Fibroblast of skin of right biceps (primary cell): ENCODE results near the gene SYP.
"Not testable (repeated sequence)": the region's sequence is repeated elsewhere in the genome, so short reads cannot be mapped to it uniquely, and the experiment has no call there.

Source experiments
- DNase-seq: peaks from one replicate; pipeline ENCODE4 v3.0.0-alpha.2; 2013

Gene SYP

GRCh38 chrX:49188468-49189076 is 11.4 kb downstream of the SYP start:
- DNase-seq, result no peak

DNA sequence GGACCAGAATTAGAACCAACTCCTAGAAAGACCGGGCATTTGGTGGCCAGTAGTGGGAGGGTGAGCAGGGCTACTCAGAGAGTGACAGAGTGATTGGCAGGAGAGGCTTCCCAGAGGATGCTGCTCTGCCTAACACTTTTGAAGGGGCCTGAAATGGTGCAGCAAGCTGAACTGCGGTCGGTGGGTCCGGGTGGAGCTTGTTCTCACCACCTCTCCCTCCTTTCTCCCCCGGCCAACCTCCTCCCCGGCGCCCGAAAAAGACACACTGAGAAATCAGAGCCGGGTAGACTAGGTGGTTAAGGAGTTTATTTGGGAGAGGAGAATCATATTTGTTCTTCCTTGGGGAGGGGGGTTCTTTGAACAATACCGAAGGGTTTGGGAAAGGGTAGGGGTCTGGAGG is 12.5 kb downstream of the SYP start:
- DNase-seq, result no peak

GRCh38 chrX:49187028-49187394 is 13.0 kb downstream of the SYP start:
- DNase-seq, result no peak

- peak; percentile 69 for DNase-seq
Measured at GRCh38 chrX:49186125-49187027, 13.6 kb downstream of the SYP start, which contains the start of gene PRICKLE3. PRICKLE3 (minus strand) TSS chrX:49186373; CDS start chrX:49186297, 76 bp downstream.

DNA sequence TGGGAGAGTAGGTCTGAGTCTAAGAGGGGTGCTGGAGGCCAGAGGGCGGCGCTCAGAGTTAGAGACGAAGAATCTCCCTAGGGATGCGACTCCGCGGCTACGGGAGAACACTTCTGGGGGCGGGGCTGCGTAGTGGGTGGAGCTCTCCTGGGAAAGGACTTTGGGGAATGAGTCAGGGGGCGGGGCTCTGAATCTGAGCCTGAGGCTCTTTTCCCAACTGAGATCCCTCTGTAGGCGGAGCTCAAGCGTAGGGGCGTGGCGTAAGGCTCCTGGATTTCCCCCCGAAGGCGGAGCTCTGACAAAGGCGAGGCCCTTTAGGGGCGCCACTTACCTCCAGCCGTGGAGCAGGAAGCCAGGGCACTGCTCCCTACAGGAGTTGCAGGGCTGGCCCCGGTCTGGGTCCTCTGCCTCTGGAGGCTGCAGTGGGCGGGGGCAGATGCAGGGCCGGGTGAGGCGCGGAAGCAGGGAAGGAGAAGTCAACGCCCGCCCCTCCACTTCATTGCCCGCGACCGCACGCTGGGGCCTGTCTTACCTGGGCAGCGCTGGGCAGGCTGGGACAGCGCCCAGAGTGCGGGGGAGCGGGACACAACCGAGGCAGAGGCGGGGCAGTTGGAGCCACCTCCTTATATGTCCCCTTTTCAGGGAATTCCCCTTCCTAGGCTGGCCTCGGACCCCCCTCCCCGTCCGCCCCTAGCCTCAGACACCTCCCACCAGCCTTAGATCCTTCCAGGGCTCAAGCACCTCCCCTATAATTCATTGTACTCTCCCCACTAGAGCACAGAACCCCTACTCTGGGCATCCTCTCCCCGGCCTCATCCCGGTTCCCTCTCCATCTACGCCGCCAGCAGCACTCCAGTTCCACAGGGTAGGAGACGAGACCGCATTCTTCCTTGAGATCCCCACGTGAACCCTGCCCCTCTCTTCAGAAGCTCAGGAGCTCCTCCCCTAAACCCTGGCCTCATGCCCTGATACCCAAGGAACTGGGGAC is 15.4 kb downstream of the SYP start:
- DNase-seq, result peak; percentile 91

GRCh38 chrX:49183701-49184281 is 16.2 kb downstream of the SYP start:
- no peak for DNase-seq

- no peak for DNase-seq
Measured at GRCh38 chrX:49179358-49179757, 20.6 kb downstream of the SYP start.

DNA sequence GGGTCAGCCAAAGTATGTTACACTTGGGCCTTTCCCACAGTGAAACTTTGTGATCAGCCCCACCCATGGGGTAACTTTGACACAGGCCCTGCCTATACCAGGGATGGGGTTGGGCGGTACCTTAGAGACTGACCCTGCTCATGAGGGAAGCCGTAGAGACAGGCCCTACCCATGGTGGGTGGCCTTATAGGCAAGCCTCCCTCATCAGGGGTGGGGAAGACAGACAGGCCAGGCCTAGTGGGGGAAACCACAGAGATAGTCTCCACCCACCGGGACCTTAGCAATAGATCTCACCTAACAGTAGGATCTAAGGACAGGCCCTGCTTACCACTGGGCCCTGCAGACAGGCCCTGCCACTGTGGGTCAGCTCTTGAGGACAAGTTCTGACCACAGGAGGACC is 21.5 kb downstream of the SYP start:
- no peak for DNase-seq

- DNase-seq, result no peak
Measured at GRCh38 chrX:49177873-49178480, 22.0 kb downstream of the SYP start.

GRCh38 chrX:49177338-49177833 is 22.6 kb downstream of the SYP start:
- no peak for DNase-seq

- no peak for DNase-seq
Measured at GRCh38 chrX:49176421-49177326, 23.3 kb downstream of the SYP start.

DNA sequence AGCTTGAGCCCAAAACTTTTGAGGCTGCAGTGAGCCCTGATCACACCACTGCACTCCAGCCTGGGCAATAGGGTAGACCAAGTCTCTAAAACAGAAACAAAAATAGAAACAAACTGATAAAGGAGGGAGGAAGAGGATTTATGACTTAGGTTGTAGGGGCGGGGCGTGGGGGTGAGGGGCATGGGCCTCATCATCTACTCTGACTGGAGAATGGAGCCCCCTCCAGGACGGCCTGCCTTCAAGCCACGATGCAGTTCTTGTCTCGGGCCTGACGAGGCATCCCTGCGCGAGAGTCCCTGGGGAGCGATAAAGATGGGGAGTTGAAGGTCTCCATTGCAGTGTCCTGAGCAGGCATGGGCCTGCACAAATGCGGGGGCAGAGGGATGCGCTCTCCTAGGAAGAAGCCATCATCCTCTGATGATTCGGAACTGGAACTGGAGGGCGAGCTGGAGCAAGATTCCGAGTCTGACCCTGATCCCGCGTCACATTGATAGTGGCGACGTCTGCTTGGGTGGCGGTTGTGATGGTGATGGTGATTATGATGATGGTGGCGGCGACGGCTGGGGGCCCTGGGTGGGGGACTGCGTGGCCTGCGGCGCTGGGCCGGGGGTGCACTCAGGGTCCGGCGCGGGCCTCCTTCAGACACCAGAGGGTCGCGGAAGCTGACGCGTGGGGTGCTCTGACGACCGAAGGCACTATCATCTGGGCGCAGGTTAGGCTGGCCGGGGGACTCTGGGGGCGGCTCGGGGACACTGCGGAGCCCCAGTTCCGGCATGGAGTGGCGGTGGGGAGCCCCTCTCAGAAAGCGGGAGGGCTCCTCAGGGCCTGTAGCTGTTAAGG is 24.3 kb downstream of the SYP start:
- no peak for DNase-seq

- no peak for DNase-seq
Measured at GRCh38 chrX:49174723-49175122, 25.3 kb downstream of the SYP start.

DNA sequence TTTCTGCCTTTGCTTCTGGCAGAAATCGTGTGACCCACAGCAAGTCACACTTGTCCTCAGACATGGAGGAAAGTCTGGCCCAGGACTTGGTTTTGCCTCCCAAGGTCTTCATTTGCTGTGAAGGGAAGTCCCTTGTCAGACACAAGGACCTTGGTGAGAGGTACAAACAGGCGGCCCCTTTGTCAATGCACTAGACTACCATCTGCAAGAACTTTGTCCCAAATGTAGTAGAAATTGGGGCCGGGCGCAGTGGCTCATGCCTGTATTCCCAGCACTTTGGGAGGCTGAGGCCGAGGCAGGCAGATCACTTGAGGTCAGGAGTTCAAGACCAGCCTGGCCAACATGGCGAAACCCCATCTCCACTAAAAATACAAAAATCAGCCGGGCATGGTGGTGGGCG is 26.4 kb downstream of the SYP start:
- not testable (repeated sequence) for DNase-seq

- peak; percentile 44 for DNase-seq
Measured at GRCh38 chrX:49172280-49172780, 27.7 kb downstream of the SYP start.

GRCh38 chrX:49171752-49172279 is 28.2 kb downstream of the SYP start, which contains the start of gene PLP2:
PLP2 (plus strand) TSS chrX:49171898; CDS start chrX:49172001, 103 bp downstream.
- DNase-seq, result peak; percentile 54

GRCh38 chrX:49167740-49168108 is 32.3 kb downstream of the SYP start:
- DNase-seq, result no peak

DNA sequence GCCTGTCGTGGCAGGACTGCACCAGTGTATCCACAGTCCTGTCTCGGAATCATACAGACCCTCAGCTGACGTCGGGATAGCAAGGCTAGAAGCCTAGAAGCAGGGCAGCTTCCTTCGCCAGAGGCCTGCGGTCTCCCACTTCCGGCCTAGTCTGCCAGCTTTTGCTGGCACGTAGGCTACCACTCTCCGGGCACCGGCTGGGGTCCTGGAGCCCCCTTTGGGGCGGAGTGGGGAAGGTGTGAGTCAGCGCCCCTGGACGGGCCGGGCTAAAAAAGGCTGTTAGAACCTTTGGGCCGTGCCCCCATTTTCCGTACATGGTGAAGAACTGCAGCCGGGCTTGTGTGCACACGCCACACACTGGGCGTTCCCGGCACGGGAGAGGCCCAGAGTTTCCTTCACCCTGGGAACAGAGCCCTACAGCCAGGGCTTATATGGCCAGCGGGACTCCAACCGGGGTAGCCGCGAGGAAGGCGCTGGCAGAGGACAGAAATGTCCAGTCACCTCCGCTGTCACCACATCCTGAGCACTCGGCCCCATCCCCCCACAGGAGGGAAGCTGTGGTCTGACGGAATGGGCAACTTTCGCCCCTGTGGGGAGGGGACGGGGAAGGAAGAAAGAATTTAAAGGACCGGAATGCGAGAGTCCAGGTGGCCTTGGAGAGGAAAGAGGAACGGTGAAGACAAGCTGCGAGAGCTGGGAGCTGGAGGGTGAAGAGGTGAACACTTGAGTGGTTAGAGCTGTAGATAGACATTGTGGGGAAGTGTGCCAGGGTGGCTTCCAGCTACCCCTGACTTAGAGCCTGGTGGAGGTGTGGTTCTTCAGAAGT is 32.9 kb downstream of the SYP start:
- DNase-seq, result peak; percentile 71
